ACC112 (cell line): Measurements from ENCODE around the gene DCTN3.

Experiments used
- H2AFZ ChIP-seq: fragments of 200-600 bp; sonication (generic); one replicate; pipeline ENCODE4 v1.6.0; 2017; ENCODE audit warnings: antibody characterized with exemption, low read length; ENCODE audit not compliant: unreplicated experiment
- H3K27ac ChIP-seq: fragments of 200-600 bp; sonication (generic); 2 replicates; pipeline ENCODE4 v1.5.1; 2014; ENCODE audit warnings: low read depth, mild to moderate bottlenecking, antibody characterized with exemption, low read length, moderate library complexity
- H3K27me3 ChIP-seq: fragments of 200-600 bp; sonication (generic); 2 replicates; pipeline ENCODE4 v1.6.1; 2014; ENCODE audit warnings: mild to moderate bottlenecking, antibody characterized with exemption, low read length, moderate library complexity, mixed read lengths; ENCODE audit not compliant: insufficient read depth
- H3K36me3 ChIP-seq: fragments of 200-600 bp; sonication (generic); 2 replicates; pipeline ENCODE4 v1.6.1; 2016; ENCODE audit warnings: mild to moderate bottlenecking, antibody characterized with exemption, low read length, moderate library complexity, mixed read lengths; ENCODE audit not compliant: insufficient read depth
- H3K4me1 ChIP-seq: fragments of 200-600 bp; sonication (generic); one replicate; pipeline ENCODE4 v1.6.1; 2016; ENCODE audit warnings: low read length, mixed read lengths; ENCODE audit not compliant: insufficient read depth, unreplicated experiment, control insufficient read depth
- H3K4me3 ChIP-seq: fragments of 200-600 bp; sonication (generic); 2 replicates; pipeline ENCODE4 v1.5.1; 2014; ENCODE audit warnings: mild to moderate bottlenecking, low read depth, low read length
- H3K79me2 ChIP-seq: fragments of 200-600 bp; sonication (generic); one replicate; pipeline ENCODE4 v1.6.0; 2016; ENCODE audit warnings: low read length; ENCODE audit not compliant: control insufficient read depth, unreplicated experiment, insufficient read depth

The DCTN3 gene

GRCh38 chr9:34620061-34620994 lies at the start of gene DCTN3:
DCTN3 (minus strand) TSS chr9:34620495; CDS start chr9:34620464, 31 bp downstream.
- Histone ChIP-seq H3K4me1 (peaks cover 7% of the 10 kb centered on the region), H3K27me3 (peaks cover 32% of the 10 kb centered on the region), H3K79me2 (peaks cover 10% of the 10 kb centered on the region), H3K4me3 (peak within 1 kb of the TSS; percentile 92), H3K36me3 (no peaks in the 10 kb centered on the region), H3K27ac (no peak within 1 kb of the TSS), H2AFZ (peak within 1 kb of the TSS; percentile 88)

- H3K4me1 ChIP-seq, result peaks cover 6% of the 10 kb centered on the region
- H3K4me3 ChIP-seq, result peak overlapping the region; percentile 95
- H3K79me2 ChIP-seq, result peaks cover 21% of the 10 kb centered on the region
- H2AFZ ChIP-seq, result peak overlapping the region; percentile 86
- H3K36me3 ChIP-seq, result peaks cover 20% of the 10 kb centered on the region
- no peaks in the 10 kb centered on the region for H3K27me3 ChIP-seq
- peak overlapping the region; percentile 93 for H3K27ac ChIP-seq
Observed at GRCh38 chr9:34665381-34666250, 45.3 kb upstream of the DCTN3 start.

- H3K36me3 ChIP-seq, result peaks cover 20% of the 10 kb centered on the region
- peak overlapping the region; percentile 63 for H2AFZ ChIP-seq
- H3K4me3 ChIP-seq, result peak overlapping the region; percentile 95
- peak overlapping the region; percentile 36; the same call in 1 of the 2 replicates for H3K27ac ChIP-seq
- H3K4me1 ChIP-seq, result peaks cover 6% of the 10 kb centered on the region
- no peaks in the 10 kb centered on the region for H3K27me3 ChIP-seq
- peaks cover 21% of the 10 kb centered on the region for H3K79me2 ChIP-seq
Observed at GRCh38 chr9:34665067-34665380, 44.7 kb upstream of the DCTN3 start.

GRCh38 chr9:34664281-34665066 lies 44.2 kb upstream of the DCTN3 start:
- no peaks in the 10 kb centered on the region for H3K27me3 ChIP-seq
- H3K27ac ChIP-seq, result peak overlapping the region; percentile 36; the same call in 1 of the 2 replicates
- H3K36me3 ChIP-seq, result peaks cover 18% of the 10 kb centered on the region
- H3K79me2 ChIP-seq, result peaks cover 21% of the 10 kb centered on the region
- H3K4me1 ChIP-seq, result peaks cover 6% of the 10 kb centered on the region
- H3K4me3 ChIP-seq, result peak overlapping the region; percentile 95
- H2AFZ ChIP-seq, result peak overlapping the region; percentile 63

- no peak overlapping the region for H2AFZ ChIP-seq
- peaks cover 19% of the 10 kb centered on the region for H3K79me2 ChIP-seq
- H3K4me1 ChIP-seq, result peaks cover 6% of the 10 kb centered on the region
- H3K36me3 ChIP-seq, result peaks cover 8% of the 10 kb centered on the region; the same call in 1 of the 2 replicates
- H3K27me3 ChIP-seq, result no peaks in the 10 kb centered on the region
- no peak overlapping the region for H3K27ac ChIP-seq
- H3K4me3 ChIP-seq, result no peak overlapping the region
Observed at GRCh38 chr9:34663303-34663605, 43.0 kb upstream of the DCTN3 start.

- peaks cover 6% of the 10 kb centered on the region for H3K4me1 ChIP-seq
- no peak within 1 kb of the TSS for H3K4me3 ChIP-seq
- no peak within 1 kb of the TSS for H3K27ac ChIP-seq
- no peaks in the 10 kb centered on the region for H3K27me3 ChIP-seq
- no peak within 1 kb of the TSS for H2AFZ ChIP-seq
- peaks cover 15% of the 10 kb centered on the region for H3K79me2 ChIP-seq
- H3K36me3 ChIP-seq, result peaks cover 3% of the 10 kb centered on the region; the same call in 1 of the 2 replicates
Observed at GRCh38 chr9:34662526-34663302, 42.4 kb upstream of the DCTN3 start, which contains the start of gene CCL27. CCL27 (minus strand) TSS chr9:34662657; CDS start chr9:34662633, 24 bp downstream.

GRCh38 chr9:34659592-34660253 lies 39.4 kb upstream of the DCTN3 start:
- Histone ChIP-seq H2AFZ (no peak overlapping the region), H3K4me1 (no peaks in the 10 kb centered on the region), H3K79me2 (no peaks in the 10 kb centered on the region), H3K27me3 (no peaks in the 10 kb centered on the region), H3K4me3 (no peak overlapping the region), H3K36me3 (no peaks in the 10 kb centered on the region), H3K27ac (no peak overlapping the region)

- Histone ChIP-seq H3K27ac (no peak overlapping the region), H3K4me3 (no peak overlapping the region), H2AFZ (no peak overlapping the region), H3K27me3 (no peaks in the 10 kb centered on the region), H3K79me2 (no peaks in the 10 kb centered on the region), H3K36me3 (no peaks in the 10 kb centered on the region), H3K4me1 (peaks cover 7% of the 10 kb centered on the region)
Observed at GRCh38 chr9:34658461-34658860, 38.2 kb upstream of the DCTN3 start.

GRCh38 chr9:34656992-34657391 lies 36.7 kb upstream of the DCTN3 start:
- Histone ChIP-seq H3K27ac (no peak overlapping the region), H3K79me2 (no peaks in the 10 kb centered on the region), H3K27me3 (no peaks in the 10 kb centered on the region), H3K4me1 (peaks cover 22% of the 10 kb centered on the region), H2AFZ (no peak overlapping the region), H3K4me3 (no peak overlapping the region), H3K36me3 (no peaks in the 10 kb centered on the region)
